Fibroblast of the aortic adventitia (primary cell): ENCODE data around the gene INSM2. TPM values are rescaled to one million over a fixed set of nuclear protein-coding genes. Genes with fewer than 3 reads are reported as not detected.

Source experiments
- DNase-seq: peaks from one replicate; pipeline ENCODE4 v3.0.0-alpha.2; 2010; ENCODE audit warnings: low read depth
- H3K4me3 ChIP-seq: 2 replicates; pipeline ENCODE4 v1.5.1; 2011; ENCODE audit warnings: low read depth, mild to moderate bottlenecking, control low read depth, low read length, moderate library complexity
- CTCF ChIP-seq: IDR thresholded peaks from 2 replicates; pipeline ENCODE4 v1.5.1; 2011; ENCODE audit warnings: mild to moderate bottlenecking, low read length, control low read depth, inconsistent platforms; ENCODE audit not compliant: insufficient read depth
- total RNA-seq: library from RNA; depleted of rRNA; stranded (reverse); fragments of >200 nt; gene quantifications from 2 replicates; pipeline ENCODE4 v1.2.3, GENCODE V29; 2012; ENCODE audit warnings: low replicate concordance

Gene INSM2
- total RNA-seq, 1 donor: not detected

DNA sequence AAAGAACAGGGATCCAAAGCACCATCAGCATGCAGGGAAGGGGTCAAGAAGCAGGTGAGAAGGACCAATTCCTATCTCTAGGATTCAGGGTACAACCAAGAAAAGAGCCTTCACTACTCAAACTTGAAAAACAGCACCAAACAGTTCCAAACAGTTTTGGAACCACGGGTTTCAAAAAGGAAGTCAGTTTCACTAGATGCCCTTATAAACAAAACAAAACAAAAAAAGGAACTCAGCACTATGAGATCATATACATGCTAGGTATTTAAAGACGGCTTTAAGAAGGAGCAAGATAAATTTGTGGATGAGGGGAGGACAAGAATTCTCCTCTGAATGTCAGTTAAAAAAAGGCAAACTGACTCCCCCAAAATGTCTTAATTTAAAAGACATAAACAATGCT lies 6.0 kb downstream of the INSM2 start:
- no peak overlapping the region for H3K4me3 ChIP-seq
- TF ChIP-seq CTCF: no peak
- no peak for DNase-seq

DNA sequence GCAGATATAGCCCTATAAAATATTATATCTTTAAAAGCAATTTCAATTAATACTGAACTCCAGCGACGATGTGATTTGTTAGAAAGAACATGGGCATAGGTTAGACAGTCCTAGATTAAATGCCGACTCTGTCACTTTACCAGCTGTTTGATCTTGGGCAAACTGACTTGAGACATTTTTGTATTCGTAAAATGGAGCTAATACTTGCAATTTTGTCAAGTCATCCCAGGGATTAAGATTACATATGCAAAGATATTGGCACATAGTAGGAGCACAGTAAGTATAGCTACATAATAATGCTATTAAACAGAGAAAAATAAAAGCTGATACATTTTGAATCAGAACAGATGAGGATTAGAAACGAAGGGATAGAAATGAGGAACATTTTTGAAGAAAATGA lies 9.0 kb downstream of the INSM2 start:
- no peak overlapping the region for H3K4me3 ChIP-seq
- TF ChIP-seq CTCF: no peak
- no peak for DNase-seq

DNA sequence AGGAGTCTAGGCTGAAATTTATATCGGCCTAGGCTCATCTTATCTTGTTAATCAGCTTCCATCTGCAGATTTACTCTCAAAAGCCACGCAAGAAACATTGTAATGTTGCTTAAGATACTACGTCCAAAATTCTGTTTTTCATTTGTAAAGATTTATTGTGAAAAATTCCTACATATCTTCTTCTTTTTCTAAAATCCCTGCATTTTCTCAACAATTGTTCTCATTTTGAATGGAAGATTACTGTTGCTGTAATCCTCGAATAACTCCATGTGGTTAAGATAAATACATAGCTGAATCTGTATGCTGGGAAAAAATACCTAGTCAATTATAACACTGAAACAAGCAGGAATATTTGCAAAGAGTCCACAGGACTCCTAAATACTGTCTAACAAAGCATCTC lies 15.6 kb downstream of the INSM2 start:
- no peak for TF ChIP-seq CTCF
- H3K4me3 ChIP-seq: no peak overlapping the region

GRCh38 chr14:35551081-35551480 lies 17.1 kb downstream of the INSM2 start:
- TF ChIP-seq CTCF: no peak
- no peak for DNase-seq
- no peak overlapping the region for H3K4me3 ChIP-seq

More for the DNA sequence above, 15.6 kb downstream of the INSM2 start:
- no peak for DNase-seq

- TF ChIP-seq CTCF: no peak
- H3K4me3 ChIP-seq: no peak overlapping the region
- DNase-seq: peak; percentile 77
These were observed 19.8 kb downstream of the INSM2 start for GRCh38 chr14:35553808-35554207.

DNA sequence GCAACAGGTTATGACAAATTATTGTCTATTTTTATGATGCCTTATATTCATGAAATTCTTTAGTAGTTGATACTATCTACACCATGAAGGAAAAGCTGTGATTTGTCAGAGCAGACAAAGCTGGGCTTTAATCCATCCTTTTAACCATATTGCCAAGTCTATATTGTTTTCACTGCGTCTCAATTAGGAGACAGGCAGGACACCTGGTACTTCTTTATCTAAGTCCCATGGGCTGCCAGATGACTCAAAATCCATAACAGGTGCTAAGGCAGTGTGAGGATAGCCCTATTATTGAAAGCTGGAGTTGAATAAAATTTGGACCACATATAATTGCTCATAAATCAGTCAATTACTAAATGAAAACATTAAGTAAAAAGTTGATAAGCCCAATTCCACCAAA lies 22.6 kb downstream of the INSM2 start:
- TF ChIP-seq CTCF: no peak
- DNase-seq: peak; percentile 25
- H3K4me3 ChIP-seq: no peak overlapping the region

DNA sequence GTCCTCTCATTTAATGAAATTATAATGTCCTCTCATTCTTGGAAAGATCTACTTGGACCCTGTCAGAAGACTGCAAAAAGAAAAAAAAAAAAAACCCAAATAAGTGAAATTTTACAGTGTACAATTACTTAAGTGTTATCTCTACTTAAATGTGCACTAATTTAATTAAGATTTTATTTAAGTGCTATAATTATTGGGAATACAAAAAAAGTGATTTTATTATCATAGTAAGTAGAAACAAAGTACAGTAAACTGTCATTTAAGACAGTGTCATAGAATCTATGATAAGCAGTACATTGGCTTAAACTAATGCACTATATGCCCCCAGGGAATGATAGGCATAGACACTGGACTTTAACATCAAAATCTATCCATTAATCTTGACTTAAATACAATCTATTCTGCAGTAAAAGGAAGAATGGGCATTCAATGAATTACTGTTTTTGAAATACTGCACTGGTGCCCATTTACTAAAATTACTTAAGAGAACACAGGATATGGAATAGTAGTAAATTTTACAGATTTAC lies 23.3 kb downstream of the INSM2 start:
- DNase-seq: no peak
- no peak for TF ChIP-seq CTCF
- H3K4me3 ChIP-seq: no peak overlapping the region
